ENCODE results near the gene KCTD10. TPM values are rescaled to one million over a fixed set of nuclear protein-coding genes. Genes with fewer than 3 reads are reported as not detected.

Gene KCTD10
- total and polyA plus RNA-seq, 10 of the 15 experiments (the other 5 are each of a cell fraction or from before 2014, with no cell fraction given): 5.6 to 52.0 (median 34.2) TPM

DNA sequence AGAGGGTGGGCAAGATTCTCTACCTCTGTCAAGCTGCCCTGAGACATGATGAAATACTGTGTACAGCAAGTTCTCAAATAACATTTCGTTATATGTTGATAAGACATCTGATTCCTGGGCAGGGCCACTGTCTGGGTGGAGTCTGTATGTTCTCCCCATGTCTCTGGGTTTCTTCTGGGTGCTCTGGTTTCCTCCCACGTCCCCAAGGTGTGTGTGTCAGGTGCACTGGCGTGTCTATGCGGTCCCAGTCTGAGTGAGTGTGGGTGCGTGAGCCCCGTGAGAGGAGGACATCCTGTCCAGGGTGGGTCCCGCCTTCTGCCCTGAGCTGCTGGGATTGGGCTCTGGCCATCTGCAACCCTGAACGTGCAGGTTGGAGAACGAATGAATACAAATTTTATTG is 29.6 kb downstream of the KCTD10 start:
- intact Hi-C loops (cut with micrococcal nuclease; ENCODE audit: unreplicated experiment): no loop called here
- no peaks in the 10 kb centered on the region for H3K4me1 ChIP-seq (ENCODE audit: control insufficient read depth, insufficient read depth, low read length)
- RAD21 ChIA-PET (ENCODE audit: unreplicated experiment): no interaction called here
- TF ChIP-seq PML (IDR thresholded peaks at IDR 0.05; ENCODE audit: low read length) (no peak), ZNF384 (IDR thresholded peaks at IDR 0.05; ENCODE audit: borderline replicate concordance, low read depth, low read length) (no peak), RELA (IDR thresholded peaks at IDR 0.05; ENCODE audit: borderline replicate concordance, partially characterized antibody) (no peak), ZNF24 (IDR thresholded peaks at IDR 0.05) (no peak), RAD21 (IDR thresholded peaks at IDR 0.05; ENCODE audit: insufficient read depth, low read depth, low read length) (no peak), HDAC6 (IDR thresholded peaks at IDR 0.05; ENCODE audit: unreplicated experiment) (no peak), POLR2A (IDR thresholded peaks at IDR 0.05; ENCODE audit: low read depth, low read length) (no peak), PAX5 (IDR thresholded peaks at IDR 0.05; ENCODE audit: borderline replicate concordance, low read depth, low read length) (no peak), TCF3 (IDR thresholded peaks at IDR 0.05; ENCODE audit: borderline replicate concordance, insufficient read depth, low read depth, low read length) (no peak), YY1 (IDR thresholded peaks at IDR 0.05; ENCODE audit: low read depth, low read length) (no peak), ETV6 (conservative IDR thresholded peaks at IDR 0.05 in 1 of 2, IDR thresholded peaks at IDR 0.05 in 1 of 2; ENCODE audit: borderline replicate concordance in 1 of 2, low read depth in 1 of 2) (no peak), ZNF217 (IDR thresholded peaks at IDR 0.05) (no peak), NR2C2 (IDR thresholded peaks at IDR 0.05; ENCODE audit: borderline replicate concordance, control insufficient read depth, insufficient read length, low read depth) (no peak)
- TF ChIP-seq, protein P1, sequence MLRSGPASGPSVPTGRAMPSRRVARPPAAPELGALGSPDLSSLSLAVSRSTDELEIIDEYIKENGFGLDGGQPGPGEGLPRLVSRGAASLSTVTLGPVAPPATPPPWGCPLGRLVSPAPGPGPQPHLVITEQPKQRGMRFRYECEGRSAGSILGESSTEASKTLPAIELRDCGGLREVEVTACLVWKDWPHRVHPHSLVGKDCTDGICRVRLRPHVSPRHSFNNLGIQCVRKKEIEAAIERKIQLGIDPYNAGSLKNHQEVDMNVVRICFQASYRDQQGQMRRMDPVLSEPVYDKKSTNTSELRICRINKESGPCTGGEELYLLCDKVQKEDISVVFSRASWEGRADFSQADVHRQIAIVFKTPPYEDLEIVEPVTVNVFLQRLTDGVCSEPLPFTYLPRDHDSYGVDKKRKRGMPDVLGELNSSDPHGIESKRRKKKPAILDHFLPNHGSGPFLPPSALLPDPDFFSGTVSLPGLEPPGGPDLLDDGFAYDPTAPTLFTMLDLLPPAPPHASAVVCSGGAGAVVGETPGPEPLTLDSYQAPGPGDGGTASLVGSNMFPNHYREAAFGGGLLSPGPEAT (IDR thresholded peaks at IDR 0.05; ENCODE audit: low read depth): no peak
- TF ChIP-seq, protein P2, sequence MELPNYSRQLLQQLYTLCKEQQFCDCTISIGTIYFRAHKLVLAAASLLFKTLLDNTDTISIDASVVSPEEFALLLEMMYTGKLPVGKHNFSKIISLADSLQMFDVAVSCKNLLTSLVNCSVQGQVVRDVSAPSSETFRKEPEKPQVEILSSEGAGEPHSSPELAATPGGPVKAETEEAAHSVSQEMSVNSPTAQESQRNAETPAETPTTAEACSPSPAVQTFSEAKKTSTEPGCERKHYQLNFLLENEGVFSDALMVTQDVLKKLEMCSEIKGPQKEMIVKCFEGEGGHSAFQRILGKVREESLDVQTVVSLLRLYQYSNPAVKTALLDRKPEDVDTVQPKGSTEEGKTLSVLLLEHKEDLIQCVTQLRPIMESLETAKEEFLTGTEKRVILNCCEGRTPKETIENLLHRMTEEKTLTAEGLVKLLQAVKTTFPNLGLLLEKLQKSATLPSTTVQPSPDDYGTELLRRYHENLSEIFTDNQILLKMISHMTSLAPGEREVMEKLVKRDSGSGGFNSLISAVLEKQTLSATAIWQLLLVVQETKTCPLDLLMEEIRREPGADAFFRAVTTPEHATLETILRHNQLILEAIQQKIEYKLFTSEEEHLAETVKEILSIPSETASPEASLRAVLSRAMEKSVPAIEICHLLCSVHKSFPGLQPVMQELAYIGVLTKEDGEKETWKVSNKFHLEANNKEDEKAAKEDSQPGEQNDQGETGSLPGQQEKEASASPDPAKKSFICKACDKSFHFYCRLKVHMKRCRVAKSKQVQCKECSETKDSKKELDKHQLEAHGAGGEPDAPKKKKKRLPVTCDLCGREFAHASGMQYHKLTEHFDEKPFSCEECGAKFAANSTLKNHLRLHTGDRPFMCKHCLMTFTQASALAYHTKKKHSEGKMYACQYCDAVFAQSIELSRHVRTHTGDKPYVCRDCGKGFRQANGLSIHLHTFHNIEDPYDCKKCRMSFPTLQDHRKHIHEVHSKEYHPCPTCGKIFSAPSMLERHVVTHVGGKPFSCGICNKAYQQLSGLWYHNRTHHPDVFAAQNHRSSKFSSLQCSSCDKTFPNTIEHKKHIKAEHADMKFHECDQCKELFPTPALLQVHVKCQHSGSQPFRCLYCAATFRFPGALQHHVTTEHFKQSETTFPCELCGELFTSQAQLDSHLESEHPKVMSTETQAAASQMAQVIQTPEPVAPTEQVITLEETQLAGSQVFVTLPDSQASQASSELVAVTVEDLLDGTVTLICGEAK (IDR thresholded peaks at IDR 0.05; ENCODE audit: borderline replicate concordance): no peak
- TF ChIP-seq, protein P3, sequence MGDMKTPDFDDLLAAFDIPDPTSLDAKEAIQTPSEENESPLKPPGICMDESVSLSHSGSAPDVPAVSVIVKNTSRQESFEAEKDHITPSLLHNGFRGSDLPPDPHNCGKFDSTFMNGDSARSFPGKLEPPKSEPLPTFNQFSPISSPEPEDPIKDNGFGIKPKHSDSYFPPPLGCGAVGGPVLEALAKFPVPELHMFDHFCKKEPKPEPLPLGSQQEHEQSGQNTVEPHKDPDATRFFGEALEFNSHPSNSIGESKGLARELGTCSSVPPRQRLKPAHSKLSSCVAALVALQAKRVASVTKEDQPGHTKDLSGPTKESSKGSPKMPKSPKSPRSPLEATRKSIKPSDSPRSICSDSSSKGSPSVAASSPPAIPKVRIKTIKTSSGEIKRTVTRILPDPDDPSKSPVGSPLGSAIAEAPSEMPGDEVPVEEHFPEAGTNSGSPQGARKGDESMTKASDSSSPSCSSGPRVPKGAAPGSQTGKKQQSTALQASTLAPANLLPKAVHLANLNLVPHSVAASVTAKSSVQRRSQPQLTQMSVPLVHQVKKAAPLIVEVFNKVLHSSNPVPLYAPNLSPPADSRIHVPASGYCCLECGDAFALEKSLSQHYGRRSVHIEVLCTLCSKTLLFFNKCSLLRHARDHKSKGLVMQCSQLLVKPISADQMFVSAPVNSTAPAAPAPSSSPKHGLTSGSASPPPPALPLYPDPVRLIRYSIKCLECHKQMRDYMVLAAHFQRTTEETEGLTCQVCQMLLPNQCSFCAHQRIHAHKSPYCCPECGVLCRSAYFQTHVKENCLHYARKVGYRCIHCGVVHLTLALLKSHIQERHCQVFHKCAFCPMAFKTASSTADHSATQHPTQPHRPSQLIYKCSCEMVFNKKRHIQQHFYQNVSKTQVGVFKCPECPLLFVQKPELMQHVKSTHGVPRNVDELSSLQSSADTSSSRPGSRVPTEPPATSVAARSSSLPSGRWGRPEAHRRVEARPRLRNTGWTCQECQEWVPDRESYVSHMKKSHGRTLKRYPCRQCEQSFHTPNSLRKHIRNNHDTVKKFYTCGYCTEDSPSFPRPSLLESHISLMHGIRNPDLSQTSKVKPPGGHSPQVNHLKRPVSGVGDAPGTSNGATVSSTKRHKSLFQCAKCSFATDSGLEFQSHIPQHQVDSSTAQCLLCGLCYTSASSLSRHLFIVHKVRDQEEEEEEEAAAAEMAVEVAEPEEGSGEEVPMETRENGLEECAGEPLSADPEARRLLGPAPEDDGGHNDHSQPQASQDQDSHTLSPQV (IDR thresholded peaks at IDR 0.05): no peak

More for the DNA sequence above, 29.6 kb downstream of the KCTD10 start:
- no TSS peak for BruUV-seq (replicated peaks)
- H3K9me3 ChIP-seq (replicated peaks; ENCODE audit: control insufficient read depth, insufficient read depth, low read length): no peaks in the 10 kb centered on the region
- no peak overlapping the region for H3K9ac ChIP-seq (ENCODE audit: control insufficient read depth, insufficient read depth, low read length)
- CTCF ChIA-PET: no interaction called here
- no peaks in the 10 kb centered on the region for H4K20me1 ChIP-seq (ENCODE audit: control insufficient read depth, insufficient read depth)
- WGBS (ENCODE audit: insufficient coverage, insufficient replicate concordance, low lambda C conversion rate, missing lambda C conversion rate): 87% methylated on average over 9 of the region's 9 CpGs
- DNase-seq (ENCODE audit: low read depth, low spot score) (no peak), FAIRE-seq (no peak), ATAC-seq (no peak)
- H3K4me2 ChIP-seq (ENCODE audit: control insufficient read depth, insufficient read depth): no peak overlapping the region
- no peaks in the 10 kb centered on the region for H3K27me3 ChIP-seq (replicated peaks in 1 of 2; ENCODE audit: control insufficient read depth in 2 of 2, insufficient read depth in 2 of 2, low read length in 1 of 2)
- no peak overlapping the region for H3K27ac ChIP-seq (ENCODE audit: control insufficient read depth, insufficient read depth)
- H3K79me2 ChIP-seq (ENCODE audit: control insufficient read depth, insufficient read depth, low read length): no peaks in the 10 kb centered on the region
- H3K36me3 ChIP-seq (ENCODE audit: control insufficient read depth in 2 of 2, insufficient read depth in 2 of 2, low read length in 1 of 2): peaks cover 13 to 22% of the 10 kb centered on the region in 2 experiments; a peak in 3 of 4 replicates
- no peak overlapping the region for H3K4me3 ChIP-seq
- in situ Hi-C loops (cut with MboI): no loop called here
- SMC1A ChIA-PET (ENCODE audit: uncharacterized antibody, unreplicated experiment): interaction anchor here (0.5 kb wide), 1 partner anchor 210 kb away, joined by 3 read pairs; no protein-coding TSS in a partner anchor
- POLR2A ChIA-PET: no interaction called here
- H2AFZ ChIP-seq (ENCODE audit: control insufficient read depth, low read depth, low read length): no peak overlapping the region
